Stimulated activated CD8-positive, alpha-beta memory T cell treated with anti-CD3 and anti-CD28 coated beads, Interleukin-7, amount 100 ng/mL, for 48 hours (primary cell): ENCODE data around the gene MFF.
"Not testable (repeated sequence)": the region's sequence is repeated elsewhere in the genome, so short reads cannot be mapped to it uniquely, and the experiment has no call there.

Experiments
- DNase-seq, 2 donors: peaks; one replicate each; pipeline ENCODE4 v3.0.0-alpha.2; 2020; ENCODE audit warnings: low read depth in 1 of 2; ENCODE audit errors: extremely low read depth in 1 of 2

The MFF gene

GRCh38 chr2:227326783-227327182 lies 1.7 kb downstream of the MFF start:
- no peak for DNase-seq

DNA sequence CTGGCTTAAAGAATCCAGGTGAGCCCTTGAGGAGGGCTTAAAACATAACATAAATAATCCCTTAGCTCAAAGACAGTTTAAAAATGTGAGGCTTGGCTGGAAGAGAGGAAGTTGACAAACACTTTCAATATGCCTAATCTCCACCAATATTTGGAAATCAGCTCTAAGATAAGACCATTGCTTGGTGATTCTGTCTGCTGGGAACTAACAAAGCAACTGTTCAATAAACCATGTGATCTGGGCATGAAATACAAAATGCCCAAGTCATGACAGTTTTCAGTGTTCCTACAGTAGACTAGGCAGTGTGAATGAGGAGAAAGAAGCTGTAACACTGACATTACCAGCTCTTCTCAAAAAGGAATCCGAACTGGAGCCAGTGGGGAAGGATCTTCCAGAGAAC lies 10.7 kb downstream of the MFF start:
- DNase-seq: no peak

GRCh38 chr2:227337442-227337841 lies 12.4 kb downstream of the MFF start:
- no peak for DNase-seq

DNA sequence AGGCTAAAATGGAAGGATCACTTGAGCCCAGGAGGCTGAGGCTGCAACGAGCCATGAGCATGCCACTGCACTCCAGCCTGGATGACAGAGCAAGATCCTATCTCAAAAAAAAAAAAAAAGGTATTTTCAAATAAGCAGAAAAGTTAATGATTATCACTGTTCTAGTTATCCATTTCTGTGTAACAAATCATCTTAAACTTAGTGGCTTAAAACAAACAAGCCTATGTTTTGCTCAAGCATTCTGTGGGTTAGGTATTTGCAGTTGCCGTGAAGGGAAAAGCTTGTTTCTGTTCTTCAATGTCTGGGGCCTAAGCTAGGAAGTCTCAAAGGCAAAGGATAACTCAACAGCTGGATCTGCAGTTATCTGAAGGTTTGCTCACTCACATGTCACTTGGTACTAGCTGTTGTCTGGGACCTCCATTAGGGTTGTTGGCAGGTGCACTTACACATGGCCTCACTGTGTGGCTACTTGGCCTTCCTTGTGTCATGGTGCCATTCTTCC lies 14.1 kb downstream of the MFF start:
- DNase-seq: no peak

DNA sequence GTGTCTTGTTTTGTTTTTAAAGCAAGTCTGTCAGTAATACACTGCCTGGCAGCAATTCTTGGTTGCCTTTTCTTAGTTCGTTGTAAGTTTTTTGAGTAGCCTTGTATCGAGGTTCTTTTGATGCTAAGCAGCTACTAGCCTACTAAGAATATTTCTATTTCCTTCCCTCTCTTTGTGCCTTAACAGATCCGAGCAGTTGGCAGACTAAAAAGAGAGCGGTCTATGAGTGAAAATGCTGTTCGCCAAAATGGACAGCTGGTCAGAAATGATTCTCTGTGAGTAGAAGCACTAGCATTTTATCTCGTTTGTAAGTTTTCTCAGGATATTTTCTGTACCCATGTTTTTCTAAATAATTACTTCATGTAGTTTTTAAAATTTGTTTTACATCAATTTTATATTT lies 15.1 kb downstream of the MFF start:
- no peak for DNase-seq

DNA sequence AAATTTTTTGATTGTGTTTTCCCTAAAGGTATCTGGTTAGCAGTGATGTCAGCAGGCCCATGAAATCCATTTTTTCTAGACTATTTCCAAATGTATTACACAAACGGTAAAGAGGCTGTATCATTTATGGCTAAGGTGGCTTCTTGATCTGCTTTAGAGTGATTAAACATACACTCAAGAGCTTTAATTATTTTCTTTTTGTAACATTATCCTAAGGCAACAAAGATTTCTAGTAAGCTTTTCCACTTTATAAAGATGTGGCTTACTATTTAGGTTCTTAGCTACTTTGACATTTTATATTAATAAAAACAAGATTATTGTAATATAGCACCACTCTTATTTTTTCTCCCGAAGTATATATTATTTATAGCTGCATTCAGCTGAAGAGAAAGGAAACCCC lies 16.5 kb downstream of the MFF start:
- DNase-seq: no peak

DNA sequence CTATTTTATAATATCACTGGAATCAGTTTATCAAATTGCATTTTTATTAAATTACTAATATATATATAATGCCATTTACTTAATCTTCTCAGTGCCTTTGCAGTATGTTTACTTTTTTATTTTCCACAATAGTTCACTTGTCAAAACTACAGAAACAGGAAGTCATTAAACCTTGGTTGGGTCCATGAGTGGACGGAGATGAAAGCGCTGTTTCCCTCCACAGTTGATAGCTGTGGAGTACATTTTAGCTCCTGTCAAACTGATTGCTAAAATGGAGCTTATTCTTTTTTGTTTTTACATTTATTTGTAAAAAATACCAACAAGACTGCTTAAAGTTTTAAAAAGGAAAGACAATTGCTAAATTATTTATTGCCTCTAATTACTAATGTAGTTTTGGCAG lies 19.2 kb downstream of the MFF start:
- no peak for DNase-seq

DNA sequence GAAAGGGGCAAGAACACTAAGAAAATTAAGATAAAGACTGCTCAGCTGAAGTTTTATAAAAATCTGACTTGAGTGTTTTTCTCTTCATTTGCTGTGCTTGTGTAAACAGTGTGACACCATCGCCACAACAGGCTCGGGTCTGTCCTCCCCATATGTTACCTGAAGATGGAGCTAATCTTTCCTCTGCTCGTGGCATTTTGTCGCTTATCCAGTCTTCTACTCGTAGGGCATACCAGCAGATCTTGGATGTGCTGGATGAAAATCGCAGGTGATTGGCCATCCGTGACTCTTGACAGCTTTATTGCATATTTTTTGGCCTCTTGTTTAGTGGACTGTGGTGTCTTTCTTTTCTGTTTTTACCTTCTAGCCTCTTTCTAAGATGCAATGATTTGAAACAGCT lies 22.1 kb downstream of the MFF start:
- no peak for DNase-seq

DNA sequence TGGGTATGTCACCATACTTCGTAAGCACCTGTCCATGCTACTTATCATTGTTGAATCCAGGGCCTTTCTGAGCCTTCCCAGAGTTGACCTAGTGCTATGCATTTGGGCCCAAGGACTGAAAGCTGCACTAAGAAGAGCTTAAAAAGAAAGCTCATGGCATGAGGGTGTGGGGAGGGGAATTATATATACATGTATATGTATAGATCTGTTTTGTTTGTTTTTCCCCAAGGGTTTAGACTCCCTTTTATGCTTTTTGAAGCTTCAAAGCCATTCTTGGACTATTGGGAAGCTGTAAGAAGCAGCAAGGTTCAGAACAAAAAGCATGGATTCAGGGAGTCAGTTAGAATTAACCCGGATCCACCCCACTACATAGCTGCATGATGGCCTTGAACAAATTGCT lies 23.3 kb downstream of the MFF start:
- no peak for DNase-seq

DNA sequence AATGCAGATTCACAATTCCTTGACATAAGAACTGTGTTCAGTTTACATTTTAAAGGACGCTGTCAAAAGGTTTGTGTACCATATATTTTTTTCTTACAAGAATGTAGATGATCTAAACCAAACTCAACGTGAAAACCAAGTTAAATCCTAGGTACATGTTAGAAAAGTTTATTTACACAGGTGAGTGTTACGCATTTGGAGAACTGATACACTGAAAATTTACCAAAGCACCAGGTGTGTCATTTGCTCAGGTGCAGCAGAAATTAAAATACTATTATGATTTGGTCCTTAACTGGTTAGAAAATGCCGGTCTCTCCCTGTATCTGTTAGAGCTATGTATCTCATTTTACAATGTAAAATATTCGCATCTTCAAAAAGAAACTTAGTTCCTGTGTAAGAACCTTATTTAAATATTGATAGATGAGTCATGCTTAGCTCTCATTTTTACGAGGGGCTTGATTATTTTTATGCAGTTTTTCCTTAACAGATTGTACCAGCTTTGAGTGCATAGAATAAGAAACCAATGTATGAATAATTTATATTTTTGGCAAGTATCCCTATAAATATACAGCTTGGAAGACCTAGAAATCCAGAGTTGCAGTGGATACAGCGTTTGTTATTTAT lies 25.1 kb downstream of the MFF start:
- no peak for DNase-seq

- no peak for DNase-seq
Measured at GRCh38 chr2:227351639-227352038, 26.6 kb downstream of the MFF start.

DNA sequence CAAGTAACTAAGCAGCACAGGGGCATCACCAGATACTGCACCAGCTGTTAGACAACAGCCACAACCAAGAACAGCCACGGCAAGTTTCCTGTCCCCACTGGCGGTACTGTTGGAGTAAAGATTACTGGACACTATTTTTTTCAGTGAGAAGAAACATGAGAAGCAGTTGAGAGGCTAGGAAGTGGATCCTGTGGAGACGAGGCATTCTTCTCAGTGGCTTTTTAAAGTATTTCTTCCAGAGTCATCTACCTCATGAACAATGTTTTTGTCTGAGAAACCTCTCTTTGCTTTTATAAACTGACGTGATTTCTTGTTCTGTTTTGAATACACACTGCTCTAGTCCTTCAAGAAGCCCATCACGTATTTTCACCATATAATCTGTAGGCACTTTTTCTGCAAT lies 35.3 kb downstream of the MFF start:
- no peak for DNase-seq

GRCh38 chr2:227363756-227364155 lies 38.7 kb downstream of the MFF start:
- no peak for DNase-seq

DNA sequence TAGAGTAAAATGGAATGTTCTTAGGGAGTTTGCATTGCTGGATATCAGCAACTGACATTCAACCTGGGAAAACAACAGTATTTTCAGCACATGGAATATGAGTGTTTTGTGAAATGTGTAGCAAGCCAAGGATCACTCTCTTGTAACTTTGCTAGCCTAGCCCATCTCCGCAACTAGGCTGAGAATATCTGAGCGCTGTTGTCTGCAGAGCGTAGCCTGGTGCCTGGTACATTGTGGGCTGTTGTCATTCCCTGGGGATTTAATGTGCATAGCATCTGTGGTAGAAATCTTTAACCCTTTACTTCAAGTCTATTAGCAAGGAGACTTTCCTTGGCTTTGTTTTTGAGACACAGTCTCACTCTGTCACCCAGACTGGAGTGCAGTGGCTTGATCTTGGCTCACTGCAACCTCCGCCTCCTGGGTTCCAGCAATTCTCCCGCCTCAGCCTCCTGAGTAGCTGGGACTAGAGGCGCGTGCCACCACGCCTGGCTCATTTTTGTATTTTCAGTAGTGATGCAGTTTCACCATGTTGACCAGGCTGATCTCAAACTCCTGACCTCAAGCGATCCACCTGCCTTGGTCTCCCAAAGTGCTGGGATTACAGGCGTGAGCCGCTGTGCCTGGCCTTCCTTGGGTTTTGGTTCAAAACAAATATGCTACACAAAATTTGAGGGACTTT lies 39.7 kb downstream of the MFF start:
- DNase-seq: not testable (repeated sequence)

DNA sequence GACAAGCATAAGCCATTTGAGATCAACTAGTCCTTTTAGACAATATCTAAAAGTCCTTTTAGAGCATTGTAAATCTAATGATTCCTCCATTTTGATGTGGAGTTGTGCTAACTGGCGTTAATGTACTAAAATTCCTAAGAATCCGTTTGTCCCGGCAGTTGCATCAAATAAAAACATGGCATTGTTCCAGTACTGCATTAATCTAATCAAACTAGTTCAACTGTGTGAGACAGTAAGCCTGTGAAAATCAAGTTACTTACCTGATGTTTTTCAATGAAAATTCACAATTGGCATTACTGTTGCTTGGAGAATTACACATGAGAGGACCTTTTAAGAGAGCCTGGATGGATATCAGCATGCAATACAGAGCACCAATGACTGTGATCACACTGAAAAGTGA lies 40.8 kb downstream of the MFF start:
- no peak for DNase-seq

GRCh38 chr2:227366769-227367426 lies 41.8 kb downstream of the MFF start:
- DNase-seq: no peak

- DNase-seq: no peak
Measured at GRCh38 chr2:227367427-227367795, 42.4 kb downstream of the MFF start.

- no peak for DNase-seq
Measured at GRCh38 chr2:227368574-227368973, 43.5 kb downstream of the MFF start.

DNA sequence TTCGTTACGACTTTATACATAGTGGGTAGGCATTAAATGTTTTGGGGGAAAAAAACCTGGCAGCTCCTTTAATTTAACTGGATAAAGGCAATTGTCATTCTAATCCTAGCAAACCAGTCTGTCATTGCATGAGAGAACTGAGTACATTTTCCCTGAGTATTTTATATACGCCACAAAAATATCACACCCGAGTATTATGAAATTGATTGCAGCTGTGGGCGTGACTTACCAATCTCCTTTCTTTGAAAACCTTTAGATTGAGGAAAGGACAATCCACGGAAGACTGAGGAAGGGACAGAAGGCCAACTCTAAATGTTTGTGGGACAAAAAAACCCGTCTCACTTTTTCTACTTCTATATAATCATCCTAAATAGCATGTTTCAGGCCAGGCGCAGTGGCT lies 45.0 kb downstream of the MFF start:
- no peak for DNase-seq

GRCh38 chr2:227370791-227371312 lies 45.8 kb downstream of the MFF start:
- no peak for DNase-seq

DNA sequence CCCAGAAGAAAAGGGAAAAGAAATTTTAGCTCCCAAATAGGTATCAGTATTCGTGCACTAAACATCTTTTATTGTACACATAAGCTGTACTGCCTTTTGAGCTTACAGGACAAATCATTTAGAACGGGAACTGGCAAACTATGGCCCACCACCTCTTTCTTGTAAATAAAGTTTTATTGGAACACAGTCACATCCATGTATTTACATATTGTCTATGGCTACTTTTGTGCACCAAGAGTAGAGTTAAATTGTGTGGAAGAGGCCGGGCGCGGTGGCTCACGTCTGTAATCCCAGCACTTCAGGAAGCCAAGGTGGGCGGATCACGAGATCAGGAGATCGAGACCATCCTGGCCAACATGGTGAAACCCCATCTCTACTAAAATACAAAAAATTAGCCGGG lies 48.3 kb downstream of the MFF start:
- no peak for DNase-seq

- DNase-seq: peak; percentile 2 to 40
Measured at GRCh38 chr2:227374158-227374557, 49.1 kb downstream of the MFF start.
